D341Med (cell line): ENCODE results near the gene COX7A1.
"Not testable (repeated sequence)": the region's sequence is repeated elsewhere in the genome, so short reads cannot be mapped to it uniquely, and the experiment has no call there.

ENCODE experiments used
- DNase-seq: peaks from one replicate; pipeline ENCODE4 v3.0.0; 2012; ENCODE audit warnings: low spot score

COX7A1 gene

GRCh38 chr19:36152352-36153091, at the start of gene COX7A1:
Gene COX7A1 (minus strand): TSS chr19:36152447. CDS start chr19:36152407, 40 bp downstream.
- no peak for DNase-seq

GRCh38 chr19:36201684-36202083, 49.4 kb upstream of the COX7A1 start:
- no peak for DNase-seq

GRCh38 chr19:36198119-36198518, 45.9 kb upstream of the COX7A1 start:
- no peak for DNase-seq

- DNase-seq: no peak
Observed at GRCh38 chr19:36196249-36196648, 44.0 kb upstream of the COX7A1 start.

DNA sequence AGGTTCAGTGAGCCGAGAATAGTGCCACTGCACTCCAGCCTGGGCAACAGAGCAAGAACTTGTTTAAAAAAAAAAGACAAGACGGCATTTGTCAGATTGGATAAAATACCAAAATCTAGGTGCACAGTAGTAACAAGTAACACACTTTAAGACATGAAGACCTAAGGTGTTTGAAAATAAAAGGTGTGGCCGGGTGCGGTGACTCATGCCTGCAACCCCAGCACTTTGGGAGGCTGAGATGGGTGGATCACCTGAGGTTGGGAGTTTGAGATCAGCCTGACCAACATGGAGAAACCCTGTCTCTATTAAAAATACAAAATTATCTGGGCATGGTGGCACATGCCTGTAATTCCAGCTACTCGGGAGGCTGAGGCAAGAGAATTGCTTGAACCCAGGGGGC, 34.5 kb upstream of the COX7A1 start:
- not testable (repeated sequence) for DNase-seq

GRCh38 chr19:36183245-36183628, 31.0 kb upstream of the COX7A1 start:
- DNase-seq: no peak

DNA sequence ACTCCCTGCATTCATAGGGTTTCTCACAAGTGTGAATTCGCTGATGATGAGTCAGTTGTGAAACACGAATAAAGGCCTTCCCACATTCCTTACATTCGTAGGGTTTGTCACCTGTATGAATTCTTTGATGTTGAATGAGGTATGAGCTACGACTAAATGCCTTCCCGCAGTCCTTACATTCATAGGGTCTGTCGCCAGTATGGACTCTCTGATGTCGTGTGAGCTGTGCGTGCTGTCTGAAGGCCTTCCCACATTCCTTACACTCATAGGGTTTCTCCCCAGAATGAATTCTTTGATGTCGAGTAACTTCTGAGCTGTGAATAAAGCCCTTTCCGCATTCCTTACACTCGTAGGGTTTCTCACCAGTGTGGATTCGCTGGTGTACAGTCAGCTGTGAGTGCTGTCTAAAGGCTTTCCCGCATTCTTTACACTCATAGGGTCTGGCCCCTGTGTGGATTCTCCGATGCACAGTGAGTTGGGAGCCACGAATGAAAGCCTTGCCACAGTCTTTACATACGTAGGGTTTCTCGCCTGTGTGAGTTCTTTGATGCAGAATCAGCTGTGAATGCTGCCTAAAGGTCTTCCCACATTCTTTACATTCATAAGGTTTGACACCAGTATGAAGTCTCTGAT, 30.5 kb upstream of the COX7A1 start:
- no peak for DNase-seq

DNA sequence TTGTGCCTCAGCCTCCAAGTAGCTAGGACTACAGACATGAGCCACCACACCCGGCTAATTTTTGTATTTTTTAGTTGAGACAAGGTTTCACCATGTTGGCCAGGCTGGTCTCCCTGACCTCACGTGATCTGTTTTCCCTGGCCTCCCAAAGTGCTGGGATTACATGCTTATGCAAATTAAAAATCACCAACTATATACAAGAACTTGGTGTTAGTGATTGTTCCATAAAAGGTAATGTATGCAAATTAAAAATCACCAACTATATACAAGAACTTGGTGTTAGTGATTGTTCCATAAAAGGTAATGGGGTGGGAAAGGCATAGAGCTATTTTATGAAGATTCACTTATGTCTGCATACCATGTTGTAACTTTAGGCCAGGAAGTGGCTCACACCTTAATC, 26.8 kb upstream of the COX7A1 start:
- not testable (repeated sequence) for DNase-seq

DNA sequence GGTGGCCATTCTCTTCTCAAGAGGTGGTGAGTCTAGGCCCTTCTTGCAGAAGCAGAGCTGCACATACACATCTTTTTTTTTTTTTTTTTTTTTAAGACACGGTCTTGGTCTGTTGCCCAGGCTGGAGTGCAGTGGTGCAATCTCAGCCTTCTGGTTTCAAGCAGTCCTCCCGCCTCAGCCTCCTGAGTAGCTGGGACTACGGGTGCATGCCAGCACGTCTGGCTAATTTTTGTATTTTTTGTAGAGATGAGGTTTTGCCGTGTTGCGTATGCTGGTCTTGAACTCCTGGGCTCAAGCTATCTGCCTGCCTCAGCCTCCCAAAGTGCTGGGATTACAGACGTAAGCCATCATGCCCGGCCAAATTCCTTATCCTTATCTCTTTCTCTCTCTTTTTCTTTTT, 21.6 kb upstream of the COX7A1 start:
- DNase-seq: not testable (repeated sequence)

- no peak for DNase-seq
Observed at GRCh38 chr19:36172852-36173251, 20.6 kb upstream of the COX7A1 start.

DNA sequence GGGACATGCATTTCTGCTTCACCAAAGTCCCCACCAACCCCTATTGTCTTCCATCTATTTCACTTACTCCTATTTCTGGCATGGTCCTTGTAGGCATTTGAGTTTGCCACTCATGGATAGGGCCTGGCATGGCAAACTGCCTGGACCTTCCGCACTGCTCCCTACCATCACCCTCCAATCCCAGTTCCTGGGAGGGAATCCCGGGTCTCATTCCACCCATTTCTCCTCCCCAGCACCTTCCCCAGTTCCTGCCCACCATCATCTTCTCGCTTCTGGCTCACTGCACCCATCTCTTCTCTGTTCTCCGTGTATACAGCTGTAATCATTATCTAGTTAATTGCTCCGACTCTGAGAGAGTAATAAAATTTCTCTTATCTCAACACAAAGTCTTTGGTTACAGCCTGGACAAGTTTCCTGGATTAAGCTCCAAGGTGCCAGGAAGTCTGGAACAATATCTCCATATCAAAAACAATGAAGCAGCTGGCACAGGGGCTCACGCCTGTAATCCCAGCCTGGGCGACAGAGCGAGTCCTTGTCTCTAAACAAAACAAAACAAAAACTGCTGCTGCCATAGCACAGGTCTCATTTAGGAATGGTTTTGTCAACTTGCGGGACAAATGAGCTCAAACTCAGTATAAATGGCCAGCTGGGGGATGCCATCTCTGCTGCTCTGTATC, 17.0 kb upstream of the COX7A1 start:
- peak; percentile 68 for DNase-seq

- no peak for DNase-seq
Observed at GRCh38 chr19:36163813-36164212, 11.6 kb upstream of the COX7A1 start.

DNA sequence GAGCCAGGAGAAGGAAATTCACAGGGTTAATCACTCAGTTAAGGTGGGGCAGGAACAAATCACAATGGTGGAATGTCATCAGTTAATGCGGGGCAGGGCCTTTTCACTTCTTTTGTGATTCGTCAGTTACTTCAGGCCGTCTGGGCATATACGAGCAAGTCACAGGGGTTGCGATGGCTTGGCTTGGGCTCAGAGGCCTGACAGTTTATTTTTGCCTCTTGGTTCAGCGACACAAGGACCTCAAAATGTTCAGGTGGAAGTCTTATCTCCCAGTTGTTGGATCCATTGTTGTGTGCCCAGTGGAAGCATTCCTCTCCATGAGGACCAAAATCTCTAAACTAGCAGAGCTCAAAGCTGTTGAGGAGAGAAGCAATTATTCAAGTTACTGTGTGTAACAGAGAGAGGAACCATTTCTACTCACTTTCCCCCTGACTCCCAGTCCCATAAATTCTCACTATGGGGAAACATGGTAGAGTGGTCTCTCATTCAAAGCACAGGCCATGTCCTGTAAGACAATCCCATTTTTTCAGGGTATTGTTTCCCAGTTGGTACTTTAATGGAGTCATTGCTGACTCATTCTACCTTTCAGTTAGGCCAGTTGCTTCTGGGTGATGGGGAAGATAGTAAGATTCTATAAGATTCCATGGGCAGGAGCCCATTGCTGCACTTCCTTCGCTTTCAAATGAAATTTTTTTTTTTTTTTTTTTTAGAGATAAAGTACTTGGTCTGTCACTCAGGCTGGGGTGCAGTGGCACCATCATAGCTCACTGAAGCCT, 8.8 kb upstream of the COX7A1 start:
- DNase-seq: no peak

GRCh38 chr19:36153126-36153525, 879 bp upstream of the COX7A1 start:
- DNase-seq: no peak

DNA sequence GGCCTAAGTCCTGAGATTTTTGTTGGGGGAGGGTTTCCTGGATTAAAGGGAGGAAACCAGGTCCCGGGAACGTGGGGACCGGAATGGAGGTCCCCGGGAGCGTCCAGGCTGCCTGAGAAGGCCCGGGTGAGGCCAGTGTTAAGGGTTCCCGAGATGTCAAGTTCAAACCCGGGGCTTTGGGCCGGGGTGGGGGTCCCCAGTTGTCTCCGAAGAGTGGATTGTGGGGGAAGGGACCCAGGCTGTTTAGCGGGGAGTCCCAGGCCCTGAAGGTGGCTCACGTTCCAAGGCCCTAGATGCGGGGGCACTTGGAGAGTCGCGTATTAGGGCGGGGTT, 262 bp downstream of the COX7A1 start:
- DNase-seq: no peak

- peak; percentile 36 for DNase-seq
Observed at GRCh38 chr19:36151144-36152018, 866 bp downstream of the COX7A1 start.

DNA sequence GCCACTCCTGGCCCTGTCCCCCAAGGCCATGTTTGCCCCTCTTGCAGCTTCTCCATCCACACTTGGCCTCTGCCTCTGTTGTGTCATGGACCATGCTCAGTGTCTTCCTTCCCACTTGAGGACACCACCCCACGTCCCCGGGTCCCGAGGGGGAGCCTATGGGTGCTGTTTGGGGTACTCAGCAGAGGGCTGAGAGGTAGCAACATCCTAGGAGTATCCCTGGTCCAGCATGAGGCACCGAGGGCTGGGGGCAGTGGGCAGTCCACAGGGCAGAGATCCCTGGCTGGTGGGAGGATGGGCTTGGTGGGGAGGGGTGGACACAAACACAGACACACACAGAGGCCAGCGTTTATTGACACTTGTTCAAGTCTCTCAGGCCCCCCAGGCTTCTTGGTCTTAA, 1.7 kb downstream of the COX7A1 start:
- DNase-seq: no peak

DNA sequence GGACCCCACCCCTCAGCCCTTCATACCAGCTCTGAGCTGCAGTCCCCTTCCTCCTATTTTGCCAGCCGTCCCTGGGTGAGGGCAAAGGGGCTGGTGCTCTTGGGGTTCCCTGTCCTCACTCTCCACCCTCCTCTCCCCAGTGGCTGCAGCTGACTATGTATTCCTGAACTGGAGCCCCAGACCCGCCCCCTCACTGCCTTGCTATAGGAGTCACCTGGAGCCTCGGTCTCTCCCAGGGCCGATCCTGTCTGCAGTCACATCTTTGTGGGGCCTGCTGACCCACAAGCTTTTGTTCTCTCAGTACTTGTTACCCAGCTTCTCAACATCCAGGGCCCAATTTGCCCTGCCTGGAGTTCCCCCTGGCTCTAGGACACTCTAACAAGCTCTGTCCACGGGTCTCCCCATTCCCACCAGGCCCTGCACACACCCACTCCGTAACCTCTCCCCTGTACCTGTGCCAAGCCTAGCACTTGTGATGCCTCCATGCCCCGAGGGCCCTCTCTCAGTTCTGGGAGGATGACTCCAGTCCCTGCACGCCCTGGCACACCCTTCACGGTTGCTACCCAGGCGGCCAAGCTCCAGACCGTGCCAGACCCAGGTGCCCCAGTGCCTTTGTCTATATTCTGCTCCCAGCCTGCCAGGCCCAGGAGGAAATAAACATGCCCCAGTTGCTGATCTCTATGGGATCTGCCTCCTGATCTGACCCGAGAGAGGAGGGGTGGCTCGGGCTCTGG, 2.4 kb downstream of the COX7A1 start:
- DNase-seq: no peak

- DNase-seq: no peak
Observed at GRCh38 chr19:36144624-36145023, 7.6 kb downstream of the COX7A1 start.

GRCh38 chr19:36142496-36142895, 9.8 kb downstream of the COX7A1 start:
- DNase-seq: no peak

GRCh38 chr19:36142046-36142445, 10.2 kb downstream of the COX7A1 start:
- DNase-seq: no peak
